Motor neuron (in vitro differentiated cells): ENCODE data around the gene KHSRP. TPM values are rescaled to one million over a fixed set of nuclear protein-coding genes. Genes with fewer than 3 reads are reported as not detected.

Experiments
- ATAC-seq, 8 experiments: fragments of 200-7000 bp; cut with Tn5 transposase; replicated peaks in 6 of 8; 2 replicates each; pipeline ENCODE4 v1.8.0; 2021; ENCODE audit warnings: mild to moderate bottlenecking in 8 of 8, moderate library complexity in 8 of 8
- H3K27ac ChIP-seq, 2 donors: fragments of 250-450 bp; sonication (Bioruptor Pico); 2 replicates each; pipeline ENCODE4 v1.9.0; 2021; ENCODE audit warnings: antibody characterized with exemption in 2 of 2, mild to moderate bottlenecking in 2 of 2, moderate library complexity in 1 of 2
- H3K4me1 ChIP-seq, 2 donors: fragments of 250-450 bp; sonication (Bioruptor Pico); replicated peaks in 1 of 2; 2 replicates each; pipeline ENCODE4 v1.6.1; 2021; ENCODE audit warnings: antibody characterized with exemption in 2 of 2, mild to moderate bottlenecking in 2 of 2, moderate library complexity in 1 of 2
- H3K4me3 ChIP-seq, 5 donors: fragments of 250-450 bp; sonication (Bioruptor Pico); 2 replicates each; pipeline ENCODE4 v1.9.0; 2021; ENCODE audit warnings: antibody characterized with exemption in 5 of 5, mild to moderate bottlenecking in 5 of 5, moderate library complexity in 4 of 5
- WGBS, 10 experiments: fragments of 450-650 bp; shearing (Covaris generic); methylation state at CpG; one replicate each; pipeline ENCODE4 v1.0.0; 2022; 5-methylcytosine and 5-hydroxymethylcytosine counted together
- in situ Hi-C, 9 experiments: fragments of 400-800 bp; cut with MboI; loops; one replicate each; pipeline ENCODE4 v1.15.0; 2021; ENCODE audit warnings: low sequenced_read_pairs in 9 of 9, low pct_unique_long_range_greater_than_20kb in 2 of 9; ENCODE audit not compliant: unreplicated experiment in 9 of 9
- total RNA-seq, 8 experiments: library from RNA; unstranded; fragments of 300-600 nt; gene quantifications; 2 replicates each; pipeline versions ENCODE4 v1.2.3 to v1.2.4, GENCODE V29; 2022

The KHSRP gene
- total RNA-seq, 8 experiments from 2014 or later: 84.3 to 408 (median 137) TPM

DNA sequence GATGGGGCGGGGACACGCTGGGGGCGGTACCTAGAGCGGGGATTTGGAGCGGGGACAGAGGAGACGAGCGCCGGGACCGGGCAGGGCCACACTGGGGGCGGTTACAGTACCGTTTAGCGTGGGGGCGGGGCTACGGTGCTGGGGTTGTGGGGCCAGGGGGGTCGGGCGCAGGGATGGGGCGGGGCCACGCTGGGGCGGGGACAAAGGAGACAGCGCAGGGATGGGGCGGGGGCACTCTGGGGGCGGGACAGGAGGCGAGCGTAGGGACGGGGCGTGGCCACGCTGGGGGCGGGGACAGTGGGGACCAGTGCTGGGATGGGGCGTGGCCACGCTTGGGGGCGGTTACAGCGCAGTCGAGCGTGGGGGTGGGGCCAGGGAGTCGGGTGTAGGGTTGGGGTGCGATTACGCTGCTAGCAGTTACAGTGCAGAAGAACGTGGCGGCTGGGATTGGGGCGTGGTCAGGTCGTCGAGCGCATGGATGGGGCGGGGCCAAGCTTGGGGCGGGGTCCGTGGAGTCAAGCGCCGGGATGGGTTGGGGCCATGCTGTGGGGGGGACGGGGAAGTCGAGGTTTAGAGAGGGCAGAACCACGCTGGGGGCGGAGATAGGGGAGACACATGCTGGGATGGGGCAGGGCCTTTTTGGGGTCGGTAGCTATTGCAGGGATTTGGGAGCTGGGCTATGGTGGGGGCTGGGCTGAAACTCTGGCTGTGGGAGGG is 51.4 kb downstream of the KHSRP start:
- H3K4me1 ChIP-seq: peaks cover 9 to 14% of the 10 kb centered on the region in 2 donors
- H3K27ac ChIP-seq: peak overlapping the region; percentile 98 to 99
- peak overlapping the region; percentile 65 to 95 (median 90) for H3K4me3 ChIP-seq
- peak; percentile 59 to 80 (median 72) for ATAC-seq
- no CpG with 5 or more reads among the region's 53 CpGs for WGBS, 10 experiments
- in situ Hi-C loops: no loop called here

DNA sequence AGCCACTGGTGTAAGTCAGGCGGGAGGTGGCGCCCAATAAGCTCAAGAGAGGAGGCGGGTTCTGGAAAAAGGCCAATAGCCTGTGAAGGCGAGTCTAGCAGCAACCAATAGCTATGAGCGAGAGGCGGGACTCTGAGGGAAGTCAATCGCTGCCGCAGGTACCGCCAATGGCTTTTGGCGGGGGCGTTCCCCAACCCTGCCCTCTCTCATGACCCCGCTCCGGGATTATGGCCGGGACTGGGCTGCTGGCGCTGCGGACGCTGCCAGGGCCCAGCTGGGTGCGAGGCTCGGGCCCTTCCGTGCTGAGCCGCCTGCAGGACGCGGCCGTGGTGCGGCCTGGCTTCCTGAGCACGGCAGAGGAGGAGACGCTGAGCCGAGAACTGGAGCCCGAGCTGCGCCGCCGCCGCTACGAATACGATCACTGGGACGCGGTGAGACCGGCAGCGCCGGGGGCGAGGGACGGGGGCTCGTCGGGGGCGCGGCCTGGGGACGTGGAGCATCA is 52.0 kb downstream of the KHSRP start, which contains the start of gene ALKBH7:
TSS of gene ALKBH7 (plus strand) at position 201 of the 502 bp plus-strand sequence. CDS start at position 228, 27 bp downstream.
- no CpG with 5 or more reads among the region's 47 CpGs for WGBS, 10 experiments
- peak within 1 kb of the TSS; percentile 98 to 99 for H3K27ac ChIP-seq
- in situ Hi-C loops: no loop called here
- H3K4me1 ChIP-seq: peaks cover 9 to 14% of the 10 kb centered on the region in 2 donors
- ATAC-seq: peak; percentile 78 to 87 (median 82)
- H3K4me3 ChIP-seq: peak within 1 kb of the TSS; percentile 65 to 95 (median 90)

DNA sequence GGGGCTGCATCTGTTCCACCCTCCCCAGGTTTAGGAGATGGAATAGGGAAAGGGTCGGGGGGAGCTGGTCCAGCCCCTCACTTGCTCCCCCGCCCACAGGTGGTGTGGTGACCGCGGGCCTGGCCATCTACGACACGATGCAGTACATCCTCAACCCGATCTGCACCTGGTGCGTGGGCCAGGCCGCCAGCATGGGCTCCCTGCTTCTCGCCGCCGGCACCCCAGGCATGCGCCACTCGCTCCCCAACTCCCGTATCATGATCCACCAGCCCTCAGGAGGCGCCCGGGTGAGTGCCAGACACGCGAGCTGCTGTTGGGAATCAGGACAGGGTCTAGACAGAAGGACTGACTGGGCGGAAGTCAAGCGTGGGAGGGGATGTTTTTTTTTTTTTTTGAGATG is 60.3 kb downstream of the KHSRP start:
- in situ Hi-C loops: no loop called here
- no peak for ATAC-seq
- WGBS, 10 experiments: 40 to 100% (median 95%) methylated on average over 1 to 15 of the region's 21 CpGs; no CpG with 5 or more reads in 5 of the 10 experiments
- H3K27ac ChIP-seq: no peak overlapping the region
- H3K4me1 ChIP-seq: peaks cover 4 to 5% of the 10 kb centered on the region in 2 donors
- no peak overlapping the region for H3K4me3 ChIP-seq

Other genes with a start within 250 kb of the KHSRP start
- 10 to 100 TPM; 12.4 to 88.7 (median 30.1) TPM for gene MLLT1, start 144.8 kb downstream of the KHSRP start, total RNA-seq
- gene ACER1, start 91.2 kb downstream of the KHSRP start, total RNA-seq: under 1 TPM in 2 of 8 experiments, not detected in 6; 0.21 to 0.38 TPM
- gene CLPP, start 63.3 kb downstream of the KHSRP start, total RNA-seq: 10 to 100 TPM; 47.9 to 89.5 (median 65.2) TPM
- gene ALKBH7, start 52.0 kb downstream of the KHSRP start, total RNA-seq: 100 to 1,000 TPM in 3 of 8 experiments, 10 to 100 TPM in 5; 39.2 to 136 (median 77.5) TPM
- gene PSPN, start 48.9 kb downstream of the KHSRP start, total RNA-seq: 1 to 10 TPM; 1.2 to 4.3 (median 1.6) TPM
- 100 to 1,000 TPM in 1 of 8 experiments, 10 to 100 TPM in 7; 46.8 to 103 (median 67.3) TPM for gene GTF2F1, start 31.6 kb downstream of the KHSRP start, total RNA-seq
- gene SLC25A41, start 9.0 kb upstream of the KHSRP start, total RNA-seq: under 1 TPM in 6 of 8 experiments, not detected in 2; 0.29 to 0.76 (median 0.49) TPM
- gene SLC25A23, start 35.0 kb upstream of the KHSRP start, total RNA-seq: 10 to 100 TPM; 10.7 to 28.7 (median 15.6) TPM
- 1 to 10 TPM in 1 of 8 experiments, under 1 TPM in 5, not detected in 2; 0.11 to 1.3 (median 0.46) TPM for gene CRB3, start 39.5 kb upstream of the KHSRP start, total RNA-seq
- gene DENND1C, start 57.0 kb upstream of the KHSRP start, total RNA-seq: 1 to 10 TPM in 4 of 8 experiments, under 1 TPM in 4; 0.07 to 2.7 (median 0.98) TPM
- 10 to 100 TPM in 6 of 8 experiments, 1 to 10 TPM in 2; 4.8 to 32.5 (median 15.1) TPM for gene TUBB4A, start 77.5 kb upstream of the KHSRP start, total RNA-seq
- gene TNFSF9, start 106.2 kb upstream of the KHSRP start, total RNA-seq: 100 to 1,000 TPM in 1 of 8 experiments, 10 to 100 TPM in 2, 1 to 10 TPM in 5; 1.7 to 118 (median 5.9) TPM
- 100 to 1,000 TPM in 3 of 8 experiments, 10 to 100 TPM in 2, 1 to 10 TPM in 2, under 1 TPM in 1; 0.71 to 175 (median 11.5) TPM for gene CD70, start 166.3 kb upstream of the KHSRP start, total RNA-seq
- under 1 TPM in 6 of 8 experiments, not detected in 2; 0.04 to 0.77 (median 0.32) TPM for gene TNFSF14, start 245.3 kb upstream of the KHSRP start, total RNA-seq